PC-3 (cell line): ENCODE results near the gene LENG1. TPM values are rescaled to one million over a fixed set of nuclear protein-coding genes. Genes with fewer than 3 reads are reported as not detected.

Experiments
- ATAC-seq: fragments of 200-7000 bp; cut with Tn5 transposase; 2 replicates; pipeline ENCODE4 v1.9.1; 2020; ENCODE audit warnings: mild to moderate bottlenecking, moderate library complexity
- BruUV-seq: library from RNA; stranded (reverse); fragments of 400-500 nt; replicated peaks from 2 replicates; lab custom pipeline; 2021; lab: Mats Ljungman, UMichigan
- CTCF ChIA-PET: fragments of 300-600 bp; sonication (Branson Sonifier 250); formaldehyde crosslinking; loops from one replicate; lab custom pipeline; 2022; ENCODE audit warnings: antibody characterized with exemption; lab: Charles Lee
- POLR2A ChIA-PET: fragments of 300-600 bp; sonication (Branson Sonifier 250); formaldehyde crosslinking; loops from one replicate; lab custom pipeline; 2022; ENCODE audit warnings: antibody characterized with exemption; ENCODE audit not compliant: unreplicated experiment; lab: Charles Lee
- DNase-seq: peaks from one replicate; pipeline ENCODE4 v3.0.0-alpha.2; 2015
- H2AFZ ChIP-seq: fragments of 300-600 bp; sonication (generic); 2 replicates; pipeline ENCODE4 v1.6.0; 2016; ENCODE audit warnings: antibody characterized with exemption, low read length
- H3F3A ChIP-seq: fragments of 300-600 bp; sonication (generic); one replicate; pipeline ENCODE4 v1.6.0; 2017; ENCODE audit warnings: antibody characterized with exemption, low read length, control low read depth, mild to moderate bottlenecking; ENCODE audit not compliant: unreplicated experiment
- H3K27ac ChIP-seq: fragments of 300-600 bp; sonication (generic); 2 replicates; pipeline ENCODE4 v1.5.1; 2016; ENCODE audit warnings: mild to moderate bottlenecking, low read length
- H3K27me3 ChIP-seq: fragments of 300-600 bp; sonication (generic); 2 replicates; pipeline ENCODE4 v1.6.1; 2016; ENCODE audit warnings: low read length, mixed read lengths
- H3K36me3 ChIP-seq: fragments of 300-600 bp; sonication (generic); 2 replicates; pipeline ENCODE4 v1.6.1; 2016; ENCODE audit warnings: low read depth, mixed run types, low read length, mixed read lengths
- H3K4me1 ChIP-seq: fragments of 300-600 bp; sonication (generic); 2 replicates; pipeline ENCODE4 v1.5.1; 2016; ENCODE audit warnings: low read length; ENCODE audit not compliant: insufficient read depth
- H3K4me2 ChIP-seq: fragments of 300-600 bp; sonication (generic); 2 replicates; pipeline ENCODE4 v1.6.0; 2016; ENCODE audit warnings: low read length
- H3K4me3 ChIP-seq: fragments of 300-600 bp; sonication (generic); 2 replicates; pipeline ENCODE4 v1.5.1; 2016; ENCODE audit warnings: mild to moderate bottlenecking, low read length, mixed read lengths
- H3K79me2 ChIP-seq: fragments of 300-600 bp; sonication (generic); 2 replicates; pipeline ENCODE4 v1.6.1; 2017; ENCODE audit warnings: low read length, mixed read lengths
- H3K9ac ChIP-seq: fragments of 300-600 bp; sonication (generic); 2 replicates; pipeline ENCODE4 v1.6.0; 2016; ENCODE audit warnings: mild to moderate bottlenecking, low read length
- H3K9me2 ChIP-seq: fragments of 300-600 bp; sonication (generic); replicated peaks from 2 replicates; pipeline ENCODE4 v1.6.1; 2016; ENCODE audit warnings: mixed run types, low read length, mixed read lengths
- H3K9me3 ChIP-seq: fragments of 300-600 bp; sonication (generic); 2 replicates; pipeline ENCODE4 v1.6.1; 2016; ENCODE audit warnings: low read length, mixed read lengths
- H4K20me1 ChIP-seq: fragments of 300-600 bp; sonication (generic); 2 replicates; pipeline ENCODE4 v1.6.1; 2016; ENCODE audit warnings: low read length, mixed read lengths
- EZH2 ChIP-seq: fragments of 300-600 bp; sonication (generic); IDR thresholded peaks from one replicate; pipeline ENCODE4 v1.6.1; 2017; ENCODE audit warnings: antibody characterized with exemption, mild to moderate bottlenecking, low read length; ENCODE audit not compliant: unreplicated experiment
- EZH2phosphoT487 ChIP-seq: fragments of 300-600 bp; sonication (generic); IDR thresholded peaks from 2 replicates; pipeline ENCODE4 v1.6.1; 2018; ENCODE audit warnings: mild to moderate bottlenecking, antibody characterized with exemption, low read length, borderline replicate concordance
- intact Hi-C: fragments of 100-400 bp; cut with micrococcal nuclease; formaldehyde crosslinking; loops from 2 replicates; pipeline ENCODE4 v1.9.0; 2023
- total RNA-seq: library from RNA; depleted of rRNA; stranded (reverse); fragments of >200 nt; gene quantifications from 2 replicates; pipeline ENCODE4 v1.2.3, GENCODE V29; 2014
- TF ChIP-seq, protein P1 (sequence below): fragments of 300-600 bp; sonication (generic); conservative IDR thresholded peaks from 2 replicates; pipeline ENCODE4 v1.5.1; 2017; ENCODE audit warnings: antibody characterized with exemption, low read depth, mild to moderate bottlenecking, low read length

Gene LENG1
- total RNA-seq, 1 experiment from 2014 or later = 13.6 TPM

DNA sequence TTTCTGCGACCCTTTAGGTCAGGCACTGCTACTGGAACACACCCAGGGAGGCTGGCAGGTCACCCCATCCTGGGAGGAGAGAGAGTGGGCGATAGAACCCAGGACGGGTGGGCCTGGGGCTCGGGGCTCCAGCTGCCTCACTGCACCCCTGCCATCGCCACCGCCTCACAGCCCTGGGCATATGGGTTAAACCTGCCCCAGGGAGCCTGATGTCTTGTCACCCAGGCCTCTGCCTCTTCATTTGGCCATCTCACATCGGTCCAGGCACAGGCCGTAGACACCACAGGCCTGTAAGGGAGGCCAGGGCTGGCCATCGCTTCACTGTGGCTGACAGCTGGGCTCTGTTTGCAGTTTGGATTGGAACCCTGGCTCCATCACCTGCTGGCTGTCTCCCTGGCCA lies 33.8 kb downstream of the LENG1 start:
- Histone ChIP-seq H3K4me2 (no peak overlapping the region), H3F3A (no peaks in the 10 kb centered on the region), H3K9ac (no peak overlapping the region), H3K4me1 (no peaks in the 10 kb centered on the region), H3K27ac (no peak overlapping the region), H3K4me3 (no peak overlapping the region), H2AFZ (no peak overlapping the region), H3K9me2 (no peaks in the 10 kb centered on the region), H3K36me3 (peaks cover 66% of the 10 kb centered on the region), H3K27me3 (no peaks in the 10 kb centered on the region), H3K79me2 (no peaks in the 10 kb centered on the region), H4K20me1 (no peaks in the 10 kb centered on the region), H3K9me3 (no peaks in the 10 kb centered on the region)
- BruUV-seq = no TSS peak
- intact Hi-C loops = no loop called here
- CTCF ChIA-PET = no interaction called here
- TF ChIP-seq EZH2phosphoT487 (no peak), EZH2 (no peak)
- TF ChIP-seq, protein P1, sequence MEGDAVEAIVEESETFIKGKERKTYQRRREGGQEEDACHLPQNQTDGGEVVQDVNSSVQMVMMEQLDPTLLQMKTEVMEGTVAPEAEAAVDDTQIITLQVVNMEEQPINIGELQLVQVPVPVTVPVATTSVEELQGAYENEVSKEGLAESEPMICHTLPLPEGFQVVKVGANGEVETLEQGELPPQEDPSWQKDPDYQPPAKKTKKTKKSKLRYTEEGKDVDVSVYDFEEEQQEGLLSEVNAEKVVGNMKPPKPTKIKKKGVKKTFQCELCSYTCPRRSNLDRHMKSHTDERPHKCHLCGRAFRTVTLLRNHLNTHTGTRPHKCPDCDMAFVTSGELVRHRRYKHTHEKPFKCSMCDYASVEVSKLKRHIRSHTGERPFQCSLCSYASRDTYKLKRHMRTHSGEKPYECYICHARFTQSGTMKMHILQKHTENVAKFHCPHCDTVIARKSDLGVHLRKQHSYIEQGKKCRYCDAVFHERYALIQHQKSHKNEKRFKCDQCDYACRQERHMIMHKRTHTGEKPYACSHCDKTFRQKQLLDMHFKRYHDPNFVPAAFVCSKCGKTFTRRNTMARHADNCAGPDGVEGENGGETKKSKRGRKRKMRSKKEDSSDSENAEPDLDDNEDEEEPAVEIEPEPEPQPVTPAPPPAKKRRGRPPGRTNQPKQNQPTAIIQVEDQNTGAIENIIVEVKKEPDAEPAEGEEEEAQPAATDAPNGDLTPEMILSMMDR = no peak
- no peak for DNase-seq
- ATAC-seq = no peak
- POLR2A ChIA-PET = no interaction called here

DNA sequence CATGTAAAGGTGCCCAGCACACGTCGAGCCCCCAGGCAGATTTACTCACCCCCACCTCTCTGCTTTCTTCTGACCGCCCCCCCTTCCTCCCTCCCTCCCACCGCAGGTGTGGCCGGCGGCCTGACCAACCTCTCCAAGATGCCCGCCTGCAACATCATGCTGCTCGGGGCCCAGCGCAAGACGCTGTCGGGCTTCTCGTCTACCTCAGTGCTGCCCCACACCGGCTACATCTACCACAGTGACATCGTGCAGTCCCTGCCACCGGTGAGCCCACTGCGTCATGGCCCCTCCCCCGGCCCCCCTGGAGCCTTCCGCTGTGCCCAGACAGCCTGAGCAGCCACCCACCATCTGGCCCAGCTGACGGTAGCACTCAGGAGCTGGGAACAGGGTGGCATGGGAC lies 35.1 kb downstream of the LENG1 start:
- Histone ChIP-seq H3K4me3 (no peak overlapping the region), H3K9me2 (no peaks in the 10 kb centered on the region), H3K4me1 (no peaks in the 10 kb centered on the region), H3K9me3 (no peaks in the 10 kb centered on the region), H3K27me3 (no peaks in the 10 kb centered on the region), H4K20me1 (no peaks in the 10 kb centered on the region), H3K4me2 (no peak overlapping the region), H3K79me2 (no peaks in the 10 kb centered on the region), H3K9ac (no peak overlapping the region), H3K27ac (no peak overlapping the region), H3K36me3 (peaks cover 71% of the 10 kb centered on the region), H3F3A (no peaks in the 10 kb centered on the region), H2AFZ (no peak overlapping the region)
- TF ChIP-seq, protein P1 = no peak
- TF ChIP-seq EZH2 (no peak), EZH2phosphoT487 (no peak)
- ATAC-seq (no peak), DNase-seq (no peak)
- ChIA-PET POLR2A (no interaction called here), CTCF (no interaction called here)
- intact Hi-C loops = no loop called here
- BruUV-seq = no TSS peak

DNA sequence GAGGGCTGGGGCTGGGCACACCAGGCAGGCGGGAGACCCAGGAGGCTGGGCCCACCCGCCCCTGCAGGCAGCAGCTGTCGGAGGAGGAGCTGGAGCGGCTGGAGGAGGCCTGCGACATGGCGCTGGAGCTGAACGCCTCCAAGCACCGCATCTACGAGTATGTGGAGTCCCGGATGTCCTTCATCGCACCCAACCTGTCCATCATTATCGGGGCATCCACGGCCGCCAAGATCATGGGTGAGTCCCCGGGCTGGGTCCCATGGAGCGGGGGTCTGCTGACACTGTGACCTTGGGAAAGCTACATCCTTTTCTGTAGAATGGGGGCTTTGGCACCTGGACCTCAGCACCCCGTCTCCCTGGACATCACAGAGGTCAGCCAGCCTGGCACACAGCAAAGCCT lies 35.8 kb downstream of the LENG1 start:
- no peak overlapping the region for H2AFZ ChIP-seq
- POLR2A ChIA-PET = no interaction called here
- CTCF ChIA-PET = no interaction called here
- no TSS peak for BruUV-seq
- H3K9ac ChIP-seq = no peak overlapping the region
- H3K9me2 ChIP-seq = no peaks in the 10 kb centered on the region
- TF ChIP-seq EZH2phosphoT487 (no peak), EZH2 (no peak)
- TF ChIP-seq, protein P1 = no peak
- peaks cover 68% of the 10 kb centered on the region for H3K36me3 ChIP-seq
- H3K27ac ChIP-seq = no peak overlapping the region
- H3K9me3 ChIP-seq = no peaks in the 10 kb centered on the region
- no peaks in the 10 kb centered on the region for H4K20me1 ChIP-seq
- intact Hi-C loops = no loop called here
- no peak overlapping the region for H3K4me2 ChIP-seq
- no peaks in the 10 kb centered on the region for H3K27me3 ChIP-seq
- no peak overlapping the region for H3K4me3 ChIP-seq
- no peak for ATAC-seq
- no peaks in the 10 kb centered on the region for H3K4me1 ChIP-seq
- H3F3A ChIP-seq = no peaks in the 10 kb centered on the region
- no peak for DNase-seq
- no peaks in the 10 kb centered on the region for H3K79me2 ChIP-seq
